GM21825 (cell line): ENCODE measurements around the gene APBA1.

ENCODE experiments used
- ATAC-seq: cut with Tn5 transposase; IDR thresholded peaks from one replicate; pipeline ENCODE4 v1.9.1; 2021; ENCODE audit warnings: mild to moderate bottlenecking, moderate library complexity; ENCODE audit not compliant: unreplicated experiment

Gene APBA1

DNA sequence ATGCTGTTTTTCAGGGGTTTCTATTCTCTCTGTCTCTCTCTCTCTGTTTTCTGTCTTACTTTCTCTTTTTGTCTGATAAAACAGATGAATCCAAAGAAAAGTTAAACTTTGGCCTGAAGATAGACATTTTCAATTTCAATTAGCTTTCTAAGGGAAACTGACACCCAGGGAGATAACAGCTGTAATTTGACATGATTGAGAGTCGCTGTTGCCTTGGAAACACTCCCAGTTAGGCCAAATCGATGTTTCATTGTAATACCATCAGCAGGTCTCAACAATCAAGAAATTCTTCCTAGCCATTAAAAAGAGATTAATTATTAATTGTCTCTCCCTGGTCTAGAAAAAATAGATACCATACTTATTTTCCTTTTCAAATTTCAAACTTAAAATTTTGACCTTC, 294.2 kb downstream of the APBA1 start:
- no peak for ATAC-seq
